GM18520 (cell line): ENCODE results near the gene XPO6.

Experiments used
- ATAC-seq: cut with Tn5 transposase; IDR thresholded peaks from one replicate; pipeline ENCODE4 v1.9.1; 2021; ENCODE audit not compliant: unreplicated experiment

The XPO6 gene

DNA sequence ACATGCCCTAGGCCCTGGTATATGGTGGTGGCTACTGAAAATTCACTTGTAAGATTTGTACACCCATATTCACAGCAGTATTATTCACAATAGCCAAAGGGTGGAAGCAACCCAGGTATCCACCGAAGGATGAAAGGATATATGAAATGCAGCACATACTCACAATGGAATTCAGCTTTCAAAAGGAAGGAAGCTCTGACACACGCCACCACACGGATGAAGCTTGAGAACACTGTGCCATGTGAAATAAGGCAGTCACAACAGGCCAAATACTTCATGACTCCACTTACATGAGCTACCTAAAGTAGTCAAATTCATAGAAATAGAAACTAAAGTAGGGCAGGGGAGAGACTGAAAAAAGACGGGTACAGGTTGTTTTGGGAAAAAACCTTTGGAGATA is 2.9 kb downstream of the XPO6 start:
- no peak for ATAC-seq

DNA sequence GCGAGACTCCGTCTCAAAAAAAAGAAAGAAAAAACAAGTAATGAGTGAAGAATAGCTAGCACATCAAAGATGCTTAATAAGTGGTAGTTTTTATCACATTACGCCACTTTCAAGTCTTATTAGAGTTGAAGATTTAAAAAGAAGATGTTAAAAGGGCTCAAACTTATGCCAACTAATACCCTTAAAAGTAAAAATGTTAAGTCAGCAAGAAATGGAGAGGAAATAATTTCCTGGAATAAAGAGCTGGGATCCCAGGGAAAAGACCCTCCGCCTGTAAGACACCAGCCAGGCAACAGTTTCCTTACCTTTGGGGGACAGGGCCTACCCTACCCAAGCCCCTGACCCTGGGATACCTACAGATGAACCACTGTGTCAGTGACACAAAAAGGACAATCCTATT is 3.6 kb downstream of the XPO6 start:
- no peak for ATAC-seq

DNA sequence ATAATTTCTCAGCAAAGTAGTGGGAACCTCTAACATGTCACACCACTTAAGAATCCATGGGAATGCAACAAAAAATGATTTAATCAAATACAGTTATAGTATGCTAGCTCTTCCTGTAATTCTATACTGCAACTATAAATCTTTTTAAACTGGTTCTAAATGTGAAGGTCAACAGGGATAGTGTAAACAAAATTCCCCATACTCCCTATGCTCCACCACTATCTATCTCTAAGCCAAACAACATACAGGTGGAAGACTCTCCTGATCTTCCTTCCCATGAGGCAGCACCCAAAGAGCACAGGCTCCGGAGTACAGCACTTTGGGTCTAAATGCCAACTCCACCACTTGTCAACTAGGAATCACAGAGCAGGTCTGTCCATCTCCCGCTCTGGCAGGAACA is 4.4 kb downstream of the XPO6 start:
- ATAC-seq, result no peak

DNA sequence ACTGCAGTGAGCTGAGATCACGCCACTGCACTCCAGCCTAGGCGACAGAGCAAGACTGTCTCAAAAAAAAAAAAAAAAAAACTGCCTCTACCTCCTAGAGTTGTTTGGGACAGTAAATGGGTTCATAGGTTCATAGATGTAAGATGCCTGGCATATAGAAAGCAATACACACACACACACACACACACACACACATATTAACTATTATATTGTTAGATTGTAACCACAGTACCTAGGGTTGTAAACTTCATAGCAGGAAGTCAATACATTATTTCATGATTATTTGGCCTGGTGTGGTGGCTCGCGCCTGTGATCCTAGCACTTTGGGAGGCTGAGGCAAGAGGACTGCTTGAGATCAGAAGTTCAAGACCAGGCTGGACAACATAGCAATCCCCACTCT is 5.8 kb downstream of the XPO6 start:
- ATAC-seq, result no peak

DNA sequence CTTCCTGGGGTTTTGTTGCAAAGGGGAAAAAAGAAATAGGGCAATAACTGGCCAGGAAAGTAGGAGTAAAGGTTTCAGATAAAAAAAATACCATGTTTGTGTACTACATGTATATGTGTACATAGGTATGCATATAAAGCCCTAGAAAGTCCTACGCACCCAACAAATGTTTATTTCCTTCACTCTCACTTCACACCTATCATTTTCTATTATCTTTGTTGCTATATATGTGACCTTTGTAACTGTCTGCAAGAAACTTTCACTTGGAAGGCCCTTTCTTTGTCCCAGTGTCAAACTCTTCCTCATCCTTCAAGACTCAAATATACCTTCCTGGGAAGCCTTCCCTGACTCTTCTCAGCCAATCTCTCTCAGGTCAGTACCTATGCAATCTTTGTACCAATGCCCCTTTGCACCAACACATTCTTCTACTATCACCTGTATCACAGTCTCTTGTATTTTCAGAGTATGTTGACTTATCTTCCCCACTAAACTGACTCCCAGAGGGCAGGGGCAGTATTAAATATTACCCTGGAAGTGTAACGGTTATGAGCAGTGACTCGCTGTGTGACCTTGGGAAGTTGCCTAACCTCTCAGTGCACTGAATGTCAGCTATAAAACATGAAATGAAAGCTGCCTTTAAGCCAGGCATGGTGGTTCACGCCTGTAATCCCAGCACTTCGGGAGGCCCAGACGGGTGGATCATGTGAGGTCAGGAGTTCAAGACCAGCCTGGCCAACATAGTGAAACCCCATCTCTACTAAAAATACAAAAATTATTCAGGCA is 6.5 kb downstream of the XPO6 start:
- ATAC-seq, result no peak

DNA sequence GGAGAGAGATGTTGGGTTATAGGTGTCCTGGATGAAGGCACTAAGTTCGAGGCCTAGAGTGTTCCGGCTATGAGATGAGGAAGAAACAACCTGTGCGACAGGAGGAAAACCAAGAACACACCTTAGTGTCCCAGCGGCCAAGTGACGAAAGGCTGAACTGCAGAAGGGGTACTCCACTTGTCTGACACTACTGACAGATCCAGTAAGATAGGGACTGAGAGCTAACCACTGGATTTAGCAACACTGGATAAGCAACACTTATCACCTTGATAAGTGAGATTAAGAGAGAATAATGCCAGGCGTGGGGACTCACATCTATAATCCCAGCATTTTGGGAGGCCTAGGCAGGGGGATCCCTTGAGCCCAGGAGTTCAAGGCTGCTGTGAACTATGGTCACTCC is 7.1 kb downstream of the XPO6 start:
- ATAC-seq, result no peak

DNA sequence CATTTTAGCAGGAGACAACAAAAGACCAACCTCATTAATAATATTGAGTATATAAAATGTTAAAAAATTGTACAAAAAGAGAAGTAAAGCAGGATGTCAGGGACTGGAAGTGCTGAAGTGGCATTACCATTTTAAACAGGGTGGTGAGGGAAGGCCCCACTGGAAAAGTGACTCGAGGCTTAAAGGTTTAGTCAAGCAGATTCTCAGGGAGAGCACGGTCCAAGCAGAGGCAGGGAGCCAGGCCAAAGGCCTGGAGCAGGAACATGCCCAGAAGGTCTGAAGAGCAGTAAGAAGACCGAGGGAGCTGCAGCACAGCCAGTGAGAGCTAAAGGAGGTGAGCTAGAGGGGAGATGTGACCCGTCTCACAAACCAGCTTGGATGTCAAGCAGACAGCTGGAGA is 7.6 kb downstream of the XPO6 start:
- ATAC-seq, result no peak

DNA sequence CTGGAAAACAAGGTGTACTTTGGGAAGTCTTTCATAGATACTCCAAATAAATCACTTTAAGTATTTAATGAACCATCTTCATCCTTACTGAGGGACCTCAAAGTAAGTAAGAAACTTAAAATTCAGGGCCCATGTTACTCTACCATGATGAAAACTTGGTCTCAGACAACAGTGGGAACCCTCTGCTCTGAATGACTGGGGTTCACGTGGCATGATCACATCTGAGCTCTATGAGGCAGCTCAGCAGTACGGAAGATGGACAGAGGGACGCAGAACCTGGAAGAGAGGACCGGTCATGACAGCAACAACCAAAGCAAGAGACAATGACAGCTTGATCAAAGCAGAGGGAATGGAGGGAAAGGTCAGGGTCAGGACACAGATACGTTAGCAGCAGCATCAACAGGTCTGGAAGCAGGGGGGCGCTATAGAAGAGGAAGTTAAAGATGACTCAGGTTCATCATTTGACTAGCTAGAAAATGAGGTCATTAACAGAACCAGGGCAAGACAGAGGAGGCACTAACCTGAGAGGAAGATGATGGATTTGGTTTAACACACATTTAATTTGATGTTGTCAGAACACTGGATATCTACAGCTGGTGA is 9.5 kb downstream of the XPO6 start:
- no peak for ATAC-seq

DNA sequence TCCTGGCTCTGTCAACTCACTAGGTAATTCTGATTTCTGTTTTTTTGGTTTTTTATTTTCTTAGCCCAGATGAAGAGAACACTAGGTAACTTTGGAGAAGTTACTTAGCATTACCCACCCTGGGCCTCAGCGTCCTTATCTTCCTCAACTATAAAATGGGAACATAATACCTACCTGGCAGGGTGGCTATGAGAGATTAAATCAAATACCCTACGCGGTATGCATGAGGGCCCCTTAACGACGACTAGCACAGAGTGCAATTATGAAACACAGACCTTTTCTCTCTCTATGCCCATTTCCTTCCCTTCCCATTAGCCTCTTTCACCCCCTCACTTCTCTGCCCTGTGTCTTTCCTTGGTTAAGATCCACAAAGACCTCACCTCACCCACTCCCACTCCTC is 11.1 kb downstream of the XPO6 start:
- ATAC-seq, result no peak

DNA sequence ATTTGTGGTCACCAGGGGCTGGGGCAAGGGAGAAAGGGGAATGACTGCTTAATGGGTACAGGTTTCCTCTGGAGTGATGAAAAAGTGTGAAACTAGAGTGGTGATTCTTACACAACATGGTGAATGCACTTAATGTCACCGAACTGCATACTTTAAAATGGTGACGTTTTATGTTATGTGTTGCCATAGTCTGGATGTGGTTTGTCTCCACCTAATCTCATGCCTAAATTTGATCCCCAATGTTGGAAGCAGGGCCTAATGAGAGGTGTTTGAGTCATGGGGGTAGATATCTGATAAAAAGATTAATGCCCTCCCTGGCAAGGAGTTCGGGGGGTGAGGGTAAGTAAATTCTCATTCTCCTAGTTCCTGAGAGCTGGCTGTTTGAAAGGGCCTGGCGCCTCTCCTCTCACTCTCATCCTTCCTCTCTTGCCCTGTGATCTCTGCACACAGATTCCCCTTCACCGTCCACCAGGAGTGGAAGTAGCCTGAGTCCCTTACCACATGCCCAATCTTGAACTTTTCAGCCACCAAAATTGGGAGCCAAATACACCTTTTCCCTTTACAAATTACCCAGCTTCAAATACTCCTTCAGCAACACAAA is 15.3 kb downstream of the XPO6 start:
- ATAC-seq, result no peak

DNA sequence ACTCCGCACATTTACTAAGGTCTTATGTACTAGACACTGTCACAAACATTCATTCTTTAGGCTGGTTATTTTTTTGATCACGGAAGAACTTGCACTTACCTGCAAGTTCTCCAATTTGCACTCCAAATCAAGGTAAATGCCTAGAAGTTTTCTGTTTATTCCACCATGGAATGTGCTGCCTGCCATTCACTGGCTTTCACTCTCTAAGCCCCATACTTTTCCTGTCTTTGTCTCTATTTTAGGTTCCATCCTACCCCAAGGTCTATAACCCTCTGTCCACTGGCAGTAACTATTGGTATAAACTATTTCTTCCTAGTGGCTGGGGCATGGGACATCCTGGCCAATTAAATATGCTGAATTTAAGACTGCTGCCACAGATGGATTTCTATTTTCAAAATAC is 15.9 kb downstream of the XPO6 start:
- ATAC-seq, result no peak

DNA sequence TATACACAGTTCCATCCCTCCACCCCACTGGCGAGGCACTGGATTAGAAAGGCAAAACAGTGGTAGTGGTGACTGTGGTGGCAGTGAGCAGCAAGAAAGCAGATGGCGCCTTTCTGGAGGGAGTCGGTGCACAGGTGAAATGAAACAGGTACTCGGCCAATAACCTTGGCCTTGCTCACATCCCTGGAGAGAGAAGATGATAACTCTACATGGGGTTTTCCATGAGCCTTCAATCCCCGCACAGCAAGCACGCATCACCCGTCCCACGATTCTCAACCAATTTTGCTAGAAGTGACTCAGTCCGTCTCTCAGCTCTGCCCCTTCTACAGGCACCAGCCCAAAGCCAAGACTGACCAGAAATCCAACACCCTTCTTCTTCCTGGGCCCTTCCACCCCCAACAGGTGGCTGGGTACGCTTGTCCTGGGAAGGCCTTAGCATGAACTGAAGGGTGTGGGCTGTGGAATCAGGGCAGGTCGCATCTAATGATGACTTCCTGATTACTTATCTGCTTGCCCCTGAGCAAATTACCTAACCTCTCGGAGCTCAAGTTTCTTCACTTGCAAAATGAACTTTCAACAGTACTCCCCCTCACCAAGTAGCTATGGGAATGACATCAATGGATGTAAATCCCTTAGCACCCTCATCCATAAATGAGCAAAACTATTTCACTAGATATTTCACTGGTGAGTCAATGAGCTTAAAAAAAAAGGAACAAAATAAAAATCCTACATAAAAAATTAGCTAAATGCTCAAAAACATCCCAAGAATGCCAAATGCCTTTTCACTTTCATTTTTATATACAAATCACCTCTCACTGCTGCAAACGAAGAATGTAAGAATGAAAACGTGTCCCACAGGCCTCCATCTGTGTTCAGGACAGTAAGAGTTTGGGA is 18.0 kb downstream of the XPO6 start:
- ATAC-seq, result no peak

DNA sequence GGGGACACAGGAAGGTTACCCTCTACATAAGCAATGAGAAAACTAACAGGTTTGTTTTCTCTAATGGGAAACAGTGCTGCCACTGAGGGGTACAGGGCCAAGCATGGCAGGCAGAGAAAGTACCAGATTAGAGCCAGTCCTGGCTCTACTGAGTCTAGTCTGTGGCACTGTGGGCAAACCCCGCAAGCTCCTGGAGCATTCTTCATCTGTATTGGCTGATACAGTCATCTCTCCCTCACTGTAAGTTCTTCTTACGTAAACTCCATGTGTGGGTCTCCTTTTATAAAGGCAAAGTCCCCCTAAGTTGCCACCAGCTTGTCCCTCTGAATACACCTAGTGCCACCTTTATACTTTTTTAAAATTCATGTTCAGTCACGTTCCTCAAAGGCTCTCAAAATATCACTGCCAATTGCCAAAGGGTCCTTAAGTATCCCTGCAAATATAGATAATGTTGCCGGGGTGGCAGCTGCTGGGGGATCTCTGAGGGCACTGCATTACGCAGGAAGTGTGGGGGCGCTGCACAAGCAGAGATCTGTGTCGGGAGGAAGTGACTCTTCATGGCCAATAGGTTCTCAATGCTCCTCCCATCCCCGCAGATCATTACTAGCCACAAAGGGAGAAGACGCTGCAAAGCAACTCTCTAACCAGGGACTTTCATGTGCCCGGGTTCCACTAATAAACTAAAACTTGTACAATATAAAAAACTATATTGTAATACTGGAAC is 18.8 kb downstream of the XPO6 start:
- no peak for ATAC-seq

DNA sequence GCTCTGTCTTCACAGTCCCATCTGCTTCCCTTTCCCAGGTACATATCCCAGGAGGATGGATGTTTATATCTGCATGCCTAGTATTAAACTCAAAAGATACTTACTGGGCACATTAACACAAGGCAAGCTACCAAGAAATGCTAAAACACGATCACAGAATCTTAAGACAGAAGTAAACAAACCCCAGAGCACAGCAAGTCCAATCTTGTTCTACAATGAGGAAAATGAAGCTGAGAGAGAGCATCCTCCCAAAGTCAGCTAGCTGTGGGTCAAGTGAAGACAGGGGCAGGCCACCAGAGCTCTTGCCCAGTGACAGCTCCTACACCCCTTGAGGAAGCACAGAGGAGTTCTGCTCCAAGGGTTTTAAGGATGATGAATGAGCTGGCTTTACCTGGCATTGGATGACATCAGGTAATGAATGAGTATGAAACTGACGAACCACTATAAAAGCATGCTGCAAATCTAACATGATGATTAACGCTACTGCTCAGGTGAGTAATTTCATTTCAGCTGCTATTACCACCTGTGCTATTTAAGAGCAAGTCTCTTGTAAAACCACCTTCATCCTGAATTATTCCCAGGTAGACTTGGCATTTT is 20.3 kb downstream of the XPO6 start:
- no peak for ATAC-seq

DNA sequence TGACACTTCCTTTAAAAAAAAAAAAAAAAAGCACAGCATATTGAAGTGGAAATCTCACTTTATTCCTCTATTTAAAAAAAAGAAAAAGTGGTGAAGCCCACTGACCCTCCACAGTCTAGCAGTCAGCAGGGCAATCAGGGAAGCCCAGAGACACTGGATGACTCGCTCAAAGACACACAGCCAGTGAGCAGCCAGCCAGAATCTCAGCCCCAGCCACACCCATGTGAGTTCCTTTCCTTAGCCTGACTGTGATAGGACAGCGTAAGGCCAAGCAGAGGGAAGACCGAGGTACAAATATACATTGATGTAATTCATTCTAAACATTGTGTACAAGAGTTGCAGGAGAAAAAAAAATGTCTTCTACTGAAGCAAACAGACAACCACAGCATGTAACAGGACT is 22.5 kb downstream of the XPO6 start:
- no peak for ATAC-seq

DNA sequence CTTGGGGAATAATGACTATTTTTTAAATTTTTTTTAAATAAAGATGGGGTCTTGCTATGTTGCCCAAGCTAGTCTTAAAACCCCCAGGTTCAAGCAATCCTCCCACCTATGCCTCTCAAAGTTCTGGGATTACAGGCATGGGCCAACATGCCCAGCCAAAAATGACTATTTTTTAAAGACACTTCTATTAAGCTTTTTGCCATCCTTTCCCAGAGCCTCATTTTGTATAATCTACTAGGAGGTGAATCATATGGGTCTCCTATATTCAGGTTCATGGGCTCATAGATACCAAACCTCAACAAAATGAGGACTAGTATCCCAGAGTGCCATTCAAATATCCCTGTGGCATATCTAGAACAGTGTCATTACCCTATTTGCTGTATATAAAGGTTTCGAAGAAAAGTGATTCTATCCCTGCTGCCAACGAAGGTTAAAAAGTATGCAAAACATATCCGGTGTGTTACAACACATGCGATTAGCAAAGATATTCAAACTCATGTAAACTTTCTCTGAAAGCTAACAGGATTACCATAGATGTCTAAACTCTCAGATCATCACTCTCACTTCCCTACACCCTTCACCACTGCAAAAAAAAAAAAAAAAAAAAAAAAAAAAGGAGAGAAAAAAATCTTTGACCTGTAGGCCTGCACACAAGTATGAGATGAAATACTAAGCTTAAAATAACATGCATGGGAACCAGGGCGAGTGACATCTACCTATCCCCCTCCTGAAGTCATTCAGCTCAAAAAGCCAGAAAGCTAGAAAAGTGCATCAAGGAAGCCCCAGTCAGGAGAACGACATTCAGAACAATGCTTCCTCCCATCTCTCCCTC is 23.5 kb downstream of the XPO6 start:
- peak; percentile 77 for ATAC-seq

DNA sequence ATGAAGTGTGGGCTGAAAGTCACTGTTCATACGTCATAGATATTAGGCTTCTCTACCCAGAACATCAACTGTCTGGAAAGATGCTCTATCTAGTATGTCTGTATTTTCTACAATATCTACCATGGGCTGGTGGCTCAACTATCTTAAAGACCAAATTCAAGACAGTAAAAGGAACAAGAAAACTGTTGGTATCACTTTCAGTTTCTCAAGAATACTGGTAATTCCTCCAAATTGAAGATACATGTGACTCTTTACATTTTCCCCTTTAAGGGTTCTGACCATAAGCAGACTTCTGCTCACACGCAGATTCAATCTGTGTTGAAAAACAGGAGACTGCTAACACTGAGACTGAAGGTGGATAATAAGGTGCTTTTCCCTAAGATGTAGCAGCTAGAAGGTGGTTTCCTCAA is 24.2 kb downstream of the XPO6 start:
- ATAC-seq, result no peak

DNA sequence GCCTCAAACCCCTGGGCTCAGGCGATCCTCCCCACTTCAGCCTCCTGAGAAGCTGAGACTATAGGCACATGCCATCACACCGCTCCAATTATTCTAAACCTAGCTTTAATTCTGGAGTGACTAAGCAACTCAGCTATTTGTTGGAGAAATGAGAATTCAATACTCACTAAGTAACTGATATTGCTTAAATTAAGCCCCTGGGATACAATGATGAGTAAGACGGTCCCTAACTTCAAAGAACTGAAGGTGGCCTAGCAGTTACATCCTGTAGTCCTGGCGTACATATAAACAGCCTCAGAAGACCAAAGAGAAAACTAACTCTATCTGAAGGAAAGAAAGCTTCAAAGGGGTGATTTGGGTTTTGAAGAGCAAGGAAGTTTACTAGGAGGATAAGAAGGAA is 25.0 kb downstream of the XPO6 start:
- ATAC-seq, result no peak

DNA sequence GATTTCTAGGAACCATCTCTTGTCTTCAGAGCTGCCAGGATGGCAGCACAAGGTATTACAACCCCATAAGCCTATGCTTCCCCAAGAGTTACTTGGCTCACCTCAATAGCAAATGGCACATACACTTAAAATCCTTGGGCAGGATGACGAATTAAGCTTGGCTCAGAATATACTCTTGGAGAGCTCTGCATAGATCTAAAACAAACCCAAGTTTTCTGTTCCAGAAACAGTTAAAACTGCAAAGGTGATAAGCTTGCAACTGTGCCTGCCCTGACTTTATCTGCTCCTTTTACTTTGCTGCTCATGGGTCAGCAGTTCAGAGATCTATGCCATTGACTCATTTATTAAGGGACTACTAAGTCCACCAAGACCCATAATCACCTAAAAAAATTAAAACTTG is 26.1 kb downstream of the XPO6 start:
- ATAC-seq, result no peak

DNA sequence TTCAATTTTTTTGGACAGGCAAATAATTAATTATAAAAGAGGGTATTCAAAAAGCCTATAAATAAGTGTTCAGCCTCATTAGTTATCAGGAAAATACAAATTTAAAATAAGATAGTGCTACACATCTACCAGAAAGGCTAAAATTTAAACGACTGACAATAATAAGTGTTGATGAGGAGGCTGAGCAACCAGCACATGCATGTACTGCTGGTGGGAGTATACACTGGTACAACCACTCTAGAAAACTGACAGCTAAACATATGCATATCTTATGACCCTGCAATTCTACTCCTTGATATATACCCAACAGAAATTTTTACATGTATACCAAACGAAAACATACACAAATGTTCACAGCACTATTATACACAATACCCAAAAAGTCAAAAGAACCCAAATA is 27.1 kb downstream of the XPO6 start:
- ATAC-seq, result no peak
